NT2/D1 (cell line): ENCODE results near the gene PAQR7.

Source experiments
- SUZ12 ChIP-seq: IDR thresholded peaks from 2 replicates; pipeline ENCODE4 v1.6.1; 2011; ENCODE audit not compliant: insufficient read length, insufficient read depth; ENCODE audit errors: extremely low read depth
- YY1 ChIP-seq: IDR thresholded peaks from 2 replicates; pipeline ENCODE4 v1.6.1; 2011; ENCODE audit not compliant: insufficient read length, insufficient read depth
- ZNF274 ChIP-seq: IDR thresholded peaks from 2 replicates; pipeline ENCODE4 v1.6.1; 2011; ENCODE audit warnings: mild to moderate bottlenecking, low read depth, low read length

DNA sequence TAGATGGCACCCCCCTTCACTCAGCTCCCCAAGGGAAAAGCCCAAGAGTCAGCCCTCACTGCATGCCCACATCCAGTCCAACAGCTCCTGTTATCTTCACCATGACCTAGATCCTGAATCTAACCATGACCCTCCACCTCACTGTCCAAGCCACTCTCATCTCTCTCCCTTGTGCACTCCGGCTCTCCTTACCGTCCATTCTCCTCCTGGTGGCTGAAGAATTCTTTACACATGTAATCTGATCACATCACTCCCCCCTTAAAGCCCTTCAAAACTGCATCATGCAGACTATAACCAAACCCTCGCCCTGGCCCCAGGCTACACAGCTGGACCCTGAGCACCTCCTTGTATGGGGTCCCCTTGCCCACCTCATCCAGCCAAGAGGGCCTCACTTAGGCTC, 14.0 kb upstream of the PAQR7 start:
- TF ChIP-seq YY1 (no peak), ZNF274 (no peak), SUZ12 (no peak)
